GM21737 (cell line): ENCODE results near the gene TSPAN9.
A peak's percentile ranks its signal among the peaks of the same experiment; 100 is the strongest.
"Not testable (repeated sequence)": the region's sequence is repeated elsewhere in the genome, so short reads cannot be mapped to it uniquely, and the experiment has no call there.

Experiments
- ATAC-seq: cut with Tn5 transposase; IDR thresholded peaks from one replicate; pipeline ENCODE4 v1.9.1; 2021; ENCODE audit warnings: mild to moderate bottlenecking, moderate library complexity; ENCODE audit not compliant: unreplicated experiment

Gene TSPAN9

DNA sequence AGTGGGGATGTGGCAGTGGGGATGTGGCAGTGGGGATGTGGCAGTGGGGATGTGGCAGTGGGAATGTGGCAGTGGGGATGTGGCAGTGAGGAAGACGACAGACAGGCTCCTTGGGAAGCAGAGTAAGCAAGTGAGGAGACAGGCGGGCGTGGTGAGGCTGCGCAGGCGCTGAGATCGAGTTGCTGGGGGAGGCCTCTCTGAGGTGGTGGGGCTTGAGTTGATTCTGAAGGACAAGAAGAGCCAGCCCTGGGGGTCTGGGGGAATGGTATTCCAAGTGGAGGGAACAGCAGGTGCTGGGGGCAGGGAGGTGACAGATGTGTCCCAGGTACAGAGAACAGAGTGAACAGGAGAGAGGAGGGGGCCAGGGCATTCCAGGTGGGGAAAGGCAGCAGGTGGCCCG lies 33.8 kb upstream of the TSPAN9 start:
- ATAC-seq: no peak

- no peak for ATAC-seq
These were observed 33.0 kb upstream of the TSPAN9 start for GRCh38 chr12:3044141-3044630.

- no peak for ATAC-seq
These were observed 31.7 kb upstream of the TSPAN9 start for GRCh38 chr12:3045494-3045893.

DNA sequence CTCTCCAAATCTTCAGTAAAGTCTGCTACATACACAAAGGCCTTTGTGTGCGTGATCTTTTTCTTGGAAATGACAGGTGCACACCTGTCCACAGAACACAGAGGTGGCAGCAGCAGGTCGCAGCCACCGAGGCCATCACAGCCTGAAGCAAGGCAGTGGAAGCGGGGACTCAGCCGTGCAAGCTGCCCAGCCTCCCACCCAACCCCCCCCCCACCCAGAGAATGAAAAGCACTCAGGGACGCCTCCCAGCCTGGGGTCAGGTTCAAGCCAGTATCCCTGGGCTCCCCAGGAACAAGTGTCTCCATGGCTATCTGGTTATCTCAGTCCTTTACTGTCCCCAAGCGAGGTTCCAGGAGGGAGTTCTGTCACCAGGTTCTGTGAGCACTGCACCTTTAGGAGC lies 31.2 kb upstream of the TSPAN9 start:
- no peak for ATAC-seq

DNA sequence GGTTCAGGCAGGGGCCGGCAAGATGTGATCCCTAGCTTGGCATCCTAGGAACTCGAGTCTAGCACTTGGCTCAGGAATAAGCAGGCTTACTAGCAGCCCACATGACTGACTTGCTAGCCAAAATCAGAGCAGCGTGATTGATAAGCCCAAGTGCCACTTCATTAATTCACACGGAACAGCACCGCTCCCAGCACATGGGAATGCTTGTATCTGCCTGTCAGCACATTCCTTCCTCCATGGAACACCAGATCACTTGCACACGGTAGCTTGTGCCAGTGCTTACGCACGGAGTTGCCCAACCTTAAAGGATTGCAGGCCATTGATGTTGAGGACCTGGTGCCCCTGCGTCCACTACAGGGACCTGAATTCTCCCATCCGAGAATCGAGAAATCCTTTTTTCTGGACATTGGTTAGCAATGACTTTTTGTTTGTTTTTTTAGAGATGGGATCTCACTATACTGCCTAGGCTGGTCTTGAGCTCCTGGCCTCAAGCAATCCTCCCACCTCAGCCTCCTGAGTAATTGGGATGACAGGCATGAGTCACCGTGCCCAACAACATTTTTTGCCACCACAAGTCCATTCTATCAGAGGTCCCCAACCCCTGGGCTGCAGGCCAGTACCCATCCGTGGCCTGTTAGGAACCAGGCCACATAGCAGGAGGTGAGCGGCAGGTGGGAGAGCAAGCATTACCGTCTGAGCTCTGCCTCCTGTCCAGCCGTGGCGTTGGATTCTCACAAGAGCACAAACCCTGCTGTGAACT lies 30.6 kb upstream of the TSPAN9 start:
- no peak for ATAC-seq

GRCh38 chr12:3047961-3048360 lies 29.2 kb upstream of the TSPAN9 start:
- no peak for ATAC-seq

GRCh38 chr12:3048540-3048939 lies 28.6 kb upstream of the TSPAN9 start:
- no peak for ATAC-seq

DNA sequence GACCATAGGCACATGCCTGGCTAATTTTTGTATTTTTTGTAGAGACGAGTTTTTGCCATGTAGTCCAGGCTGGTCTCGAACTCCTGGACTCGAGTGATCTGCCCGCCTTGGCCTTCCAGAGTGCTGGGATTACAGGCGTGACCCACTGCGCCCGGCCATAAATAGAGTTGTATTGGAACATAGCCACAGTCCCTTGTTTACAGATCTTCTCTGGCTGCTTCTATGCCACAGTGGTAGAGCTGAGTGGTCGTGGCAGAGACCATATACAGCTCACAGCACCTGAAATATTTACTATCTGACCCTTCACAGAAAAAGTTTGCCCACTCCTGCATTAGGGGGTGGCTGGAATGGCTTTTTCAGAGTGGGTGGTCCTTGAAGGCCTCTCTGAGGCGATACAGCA lies 28.0 kb upstream of the TSPAN9 start:
- ATAC-seq: no peak

DNA sequence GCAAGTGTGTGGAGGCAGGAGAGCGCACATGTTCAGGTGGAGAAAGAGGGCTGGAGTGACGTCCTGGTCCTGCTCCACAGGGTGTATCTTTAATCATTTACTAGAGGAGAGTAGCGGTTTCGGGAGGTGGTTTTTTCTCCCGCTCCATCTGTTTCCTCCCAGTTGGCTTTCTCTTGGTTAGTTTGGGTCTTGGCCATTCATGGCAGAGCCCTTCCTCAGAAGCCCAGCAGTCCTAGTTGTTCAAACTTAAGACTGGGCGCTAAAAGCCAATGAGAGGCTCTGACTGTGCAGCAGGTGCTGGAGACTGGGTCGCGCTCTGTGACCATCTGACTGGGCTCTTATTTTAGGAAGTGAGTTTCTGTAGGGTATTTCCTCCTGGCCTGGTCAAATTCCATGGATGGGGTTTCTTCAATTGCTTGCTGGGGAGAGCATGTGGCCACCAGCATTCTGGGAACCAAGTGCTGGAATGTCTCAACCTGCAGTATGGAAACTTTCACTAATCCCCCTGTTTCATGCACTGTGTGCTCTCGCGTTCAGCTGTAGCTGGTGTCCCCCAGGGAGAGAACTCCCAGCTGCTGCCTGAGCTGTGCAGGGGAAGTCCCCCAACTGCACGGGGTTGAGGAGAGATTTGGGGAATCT lies 27.4 kb upstream of the TSPAN9 start:
- no peak for ATAC-seq

- no peak for ATAC-seq
These were observed 22.8 kb upstream of the TSPAN9 start for GRCh38 chr12:3054374-3054773.

GRCh38 chr12:3055026-3055703 lies 22.0 kb upstream of the TSPAN9 start:
- ATAC-seq: no peak

DNA sequence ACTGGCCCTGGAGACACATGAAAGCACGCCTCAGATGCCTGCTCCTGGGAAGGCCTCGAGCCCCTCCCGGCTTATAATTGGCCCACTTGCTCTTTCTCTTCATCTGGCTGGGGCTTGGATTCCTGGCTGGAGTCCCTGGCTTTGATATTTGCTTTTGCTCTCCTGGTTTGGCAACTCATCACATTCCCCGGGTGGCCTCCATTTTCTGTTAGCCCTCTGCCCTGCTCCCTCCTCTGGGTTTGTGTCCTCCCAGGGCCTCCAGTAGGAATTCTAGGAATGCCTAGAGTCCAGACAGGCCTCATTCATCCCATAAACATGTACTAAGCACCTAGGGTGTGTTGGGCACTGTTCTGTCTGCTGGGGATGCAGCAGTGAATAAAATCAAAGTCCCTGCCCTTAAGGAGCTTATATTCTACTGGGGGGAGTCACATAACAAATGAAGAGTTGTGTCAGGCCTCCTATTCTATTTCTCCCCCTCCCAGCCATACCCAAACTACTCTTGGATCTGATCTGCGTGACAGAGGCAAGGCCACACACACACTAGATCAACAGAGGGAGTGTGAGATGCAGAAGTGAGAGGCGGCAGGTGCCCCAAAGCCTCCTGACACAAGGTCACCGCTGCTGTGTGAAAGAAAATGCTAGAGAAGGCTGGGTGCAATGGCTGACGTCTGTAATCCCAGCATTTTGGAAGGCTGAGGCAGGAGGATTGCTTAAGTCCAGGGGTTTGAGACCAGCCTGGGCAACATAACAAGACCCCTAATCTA lies 21.3 kb upstream of the TSPAN9 start:
- ATAC-seq: no peak

DNA sequence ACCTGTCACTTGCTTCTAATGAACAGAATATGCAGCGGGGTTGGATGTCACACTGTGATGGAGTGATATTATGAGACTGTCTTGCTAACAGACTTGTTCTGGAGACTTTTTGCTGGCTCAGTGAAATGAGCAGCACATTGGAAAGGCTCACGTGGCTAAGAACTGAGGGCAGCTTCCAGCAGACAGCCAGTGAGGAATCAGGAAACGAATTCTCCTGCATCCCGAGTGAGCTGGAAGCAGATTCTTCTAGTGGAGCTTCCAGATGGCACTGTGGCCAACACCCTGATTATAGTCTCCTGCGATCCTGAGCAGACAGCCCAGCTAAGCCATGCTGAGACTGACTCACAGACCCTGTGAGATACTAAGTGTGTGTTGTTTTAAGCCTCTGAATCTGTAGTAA lies 16.1 kb upstream of the TSPAN9 start:
- no peak for ATAC-seq

DNA sequence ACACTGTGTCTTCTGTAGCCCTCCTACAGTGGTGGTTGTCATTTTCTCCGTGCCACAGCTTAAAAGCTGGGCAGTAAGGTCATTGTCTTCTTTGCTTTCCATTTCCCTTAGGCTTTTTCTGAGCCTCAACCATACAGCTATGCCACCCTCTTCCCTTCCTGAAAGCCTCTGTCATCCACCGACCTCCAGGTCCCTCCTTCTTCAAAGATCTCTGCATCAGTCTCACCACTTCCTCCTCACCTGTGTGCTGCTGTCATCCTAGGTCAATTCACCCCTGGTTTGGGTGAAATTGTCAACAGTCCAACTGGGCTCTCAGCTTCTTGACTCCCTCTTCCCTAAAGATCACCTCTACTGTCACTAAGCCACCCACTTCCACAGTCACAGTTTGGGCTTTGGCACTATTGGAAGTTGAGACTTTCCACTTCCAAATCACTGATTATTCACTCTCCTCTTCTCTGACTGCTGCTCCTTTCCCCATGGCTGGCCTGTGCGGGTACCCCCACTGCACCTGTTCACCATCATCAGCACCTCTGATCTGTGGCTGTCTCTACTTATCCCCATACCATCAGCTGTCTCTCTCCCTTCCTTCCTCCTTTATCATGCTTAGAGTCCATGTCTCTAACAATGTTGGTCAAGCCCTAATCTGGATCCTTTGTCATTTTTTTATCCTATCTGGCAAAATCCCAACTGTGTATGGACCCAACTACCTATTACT lies 15.5 kb upstream of the TSPAN9 start:
- no peak for ATAC-seq

- no peak for ATAC-seq
These were observed 11.9 kb upstream of the TSPAN9 start for GRCh38 chr12:3065300-3065699.

- not testable (repeated sequence) for ATAC-seq
These were observed 11.3 kb upstream of the TSPAN9 start for GRCh38 chr12:3065846-3066245.

- no peak for ATAC-seq
These were observed 7.5 kb upstream of the TSPAN9 start for GRCh38 chr12:3069714-3070113.

DNA sequence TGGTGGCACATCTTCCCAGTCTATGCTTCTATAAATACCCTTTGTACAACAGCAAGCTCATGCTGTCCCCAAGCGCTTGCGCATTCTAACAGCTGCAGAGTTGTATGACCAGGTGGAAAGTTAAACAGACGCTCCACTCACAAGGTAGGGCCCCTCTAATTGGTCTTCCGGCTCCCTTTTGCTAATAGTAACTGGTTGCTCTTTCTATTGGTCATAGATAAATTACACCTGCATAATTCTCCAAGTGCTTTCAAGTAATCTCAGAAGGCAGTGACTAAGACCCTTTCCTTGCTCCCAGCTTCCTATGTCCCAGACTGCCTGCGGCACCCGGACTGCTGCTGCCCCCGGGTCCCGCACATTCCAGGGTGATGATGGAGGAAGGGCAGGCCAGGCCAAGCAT lies 6.1 kb upstream of the TSPAN9 start:
- no peak for ATAC-seq

- no peak for ATAC-seq
These were observed 5.5 kb upstream of the TSPAN9 start for GRCh38 chr12:3071710-3072109.

GRCh38 chr12:3073438-3074250 lies 3.5 kb upstream of the TSPAN9 start:
- peak; percentile 45 for ATAC-seq
